OCI-LY3 (cell line): ENCODE measurements around the gene PSMB1.

Source experiments
- H2AFZ ChIP-seq: fragments of 200-600, 300-600 bp; shearing (Covaris generic); 2 replicates; pipeline ENCODE4 v1.6.0; 2014; ENCODE audit warnings: antibody characterized with exemption, low read depth, low read length
- H3K27ac ChIP-seq: fragments of 200-600, 300-600 bp; sonication (generic); 2 replicates; pipeline ENCODE4 v1.5.1; 2014; ENCODE audit warnings: mild to moderate bottlenecking, low read length, moderate library complexity, mixed read lengths
- H3K27me3 ChIP-seq: fragments of 200-600, 300-600 bp; sonication (generic); 2 replicates; pipeline ENCODE4 v1.6.1; 2014; ENCODE audit warnings: low read depth, low read length, mixed read lengths
- H3K36me3 ChIP-seq: fragments of 200-600, 300-600 bp; sonication (generic); replicated peaks from 2 replicates; pipeline ENCODE3; 2014; ENCODE audit warnings: low read depth, low read length, mixed read lengths
- H3K4me1 ChIP-seq: fragments of 300-600, 200-600 bp; sonication (generic); 2 replicates; pipeline ENCODE4 v1.6.1; 2014; ENCODE audit warnings: low read length, mixed read lengths
- H3K4me2 ChIP-seq: fragments of 200-600, 300-600 bp; sonication (generic); 2 replicates; pipeline ENCODE4 v1.6.1; 2014; ENCODE audit warnings: low read length, mixed read lengths
- H3K4me3 ChIP-seq: fragments of 300-600, 200-600 bp; sonication (generic); 2 replicates; pipeline ENCODE4 v1.5.1; 2014; ENCODE audit warnings: antibody characterized with exemption, mild to moderate bottlenecking, low read length, moderate library complexity
- H3K79me2 ChIP-seq: fragments of 300-600, 200-600 bp; shearing (Covaris generic); 2 replicates; pipeline ENCODE4 v1.6.1; 2014; ENCODE audit warnings: mild to moderate bottlenecking, low read length, mixed read lengths
- H3K9ac ChIP-seq: fragments of 300-600, 200-600 bp; shearing (Covaris generic); 2 replicates; pipeline ENCODE4 v1.6.0; 2014; ENCODE audit warnings: mild to moderate bottlenecking, low read length, moderate library complexity
- H3K9me3 ChIP-seq: fragments of 200-600, 300-600 bp; shearing (Covaris generic); 2 replicates; pipeline ENCODE4 v1.6.1; 2014; ENCODE audit warnings: low read length, mixed read lengths; ENCODE audit not compliant: insufficient read depth
- H4K20me1 ChIP-seq: fragments of 200-600, 300-600 bp; sonication (generic); 2 replicates; pipeline ENCODE4 v1.6.1; 2016; ENCODE audit warnings: low read length, mixed read lengths; ENCODE audit not compliant: insufficient read depth
- CTCF ChIP-seq: fragments of 200-600, 300-600 bp; sonication (generic); IDR thresholded peaks from 2 replicates; pipeline ENCODE4 v1.5.1; 2014; ENCODE audit warnings: antibody characterized with exemption, low read length, low read depth
- EZH2phosphoT487 ChIP-seq: fragments of 200-600 bp; shearing (Covaris generic); IDR thresholded peaks from 2 replicates; pipeline ENCODE4 v1.6.1; 2018; ENCODE audit warnings: antibody characterized with exemption, mixed run types, low read depth

PSMB1 gene

GRCh38 chr6:170489836-170490235 is 63.3 kb downstream of the PSMB1 start:
- Histone ChIP-seq H3K27me3 (no peaks in the 10 kb centered on the region), H3K27ac (no peak overlapping the region), H3K79me2 (no peaks in the 10 kb centered on the region), H3K9ac (no peak overlapping the region), H3K36me3 (no peaks in the 10 kb centered on the region), H3K9me3 (no peaks in the 10 kb centered on the region), H2AFZ (no peak overlapping the region), H3K4me2 (no peak overlapping the region), H3K4me3 (no peak overlapping the region), H3K4me1 (no peaks in the 10 kb centered on the region), H4K20me1 (no peaks in the 10 kb centered on the region)
- no peak for TF ChIP-seq CTCF
- no peak for TF ChIP-seq EZH2phosphoT487

- Histone ChIP-seq H4K20me1 (no peaks in the 10 kb centered on the region), H3K9ac (no peak overlapping the region), H3K4me2 (no peak overlapping the region), H3K4me3 (no peak overlapping the region), H3K27me3 (no peaks in the 10 kb centered on the region), H3K79me2 (no peaks in the 10 kb centered on the region), H3K4me1 (no peaks in the 10 kb centered on the region), H3K9me3 (no peaks in the 10 kb centered on the region), H3K36me3 (no peaks in the 10 kb centered on the region), H3K27ac (no peak overlapping the region), H2AFZ (no peak overlapping the region)
- no peak for TF ChIP-seq CTCF
- TF ChIP-seq EZH2phosphoT487: no peak
These were observed 65.3 kb downstream of the PSMB1 start for GRCh38 chr6:170487707-170488329.

GRCh38 chr6:170485159-170485558 is 67.9 kb downstream of the PSMB1 start:
- no peaks in the 10 kb centered on the region for H3K36me3 ChIP-seq
- no peak overlapping the region for H3K27ac ChIP-seq
- no peak overlapping the region for H2AFZ ChIP-seq
- no peaks in the 10 kb centered on the region for H3K9me3 ChIP-seq
- no peak for TF ChIP-seq EZH2phosphoT487
- TF ChIP-seq CTCF: no peak
- H3K4me1 ChIP-seq: no peaks in the 10 kb centered on the region
- no peak overlapping the region for H3K4me3 ChIP-seq
- H3K9ac ChIP-seq: no peak overlapping the region
- no peaks in the 10 kb centered on the region for H3K79me2 ChIP-seq
- no peak overlapping the region for H3K4me2 ChIP-seq
- H3K27me3 ChIP-seq: no peaks in the 10 kb centered on the region
- H4K20me1 ChIP-seq: no peaks in the 10 kb centered on the region
